Prostate gland (tissue), 2 donors: ENCODE results near the gene CASP12. TPM values are rescaled to one million over a fixed set of nuclear protein-coding genes. Genes with fewer than 3 reads are reported as not detected.
"Not testable (repeated sequence)": the region's sequence is repeated elsewhere in the genome, so short reads cannot be mapped to it uniquely, and the experiment has no call there.

Experiments used
- DNase-seq: peaks from one replicate; pipeline ENCODE4 v3.0.0-alpha.2; 2019; ENCODE audit warnings: low spot score
- H3K27ac ChIP-seq, 2 donors: fragments of 200-600 bp; sonication (generic); 2 replicates each; pipeline ENCODE4 v1.5.1; 2017 to 2019
- H3K27me3 ChIP-seq: fragments of 200-600 bp; sonication (generic); replicated peaks from 2 replicates; pipeline ENCODE4 v1.5.1; 2019; ENCODE audit not compliant: insufficient read depth
- H3K36me3 ChIP-seq, 2 donors: fragments of 200-600 bp; sonication (generic); 1 replicate in 1 of 2; 2 replicates in 1 of 2; pipeline versions ENCODE4 v1.5.1 to v1.8.1; 2017 to 2019
- H3K4me1 ChIP-seq: fragments of 200-600 bp; sonication (generic); replicated peaks from 2 replicates; pipeline ENCODE4 v1.5.1; 2019
- H3K4me3 ChIP-seq, 2 donors: fragments of 200-600 bp; sonication (generic); 2 replicates each; pipeline ENCODE4 v1.5.1; 2017 to 2019
- H3K9me3 ChIP-seq: fragments of 200-600 bp; sonication (generic); 2 replicates; pipeline ENCODE4 v1.5.1; 2017
- POLR2A ChIP-seq: fragments of 450-650 bp; IDR thresholded peaks from one replicate; pipeline ENCODE4 v1.6.1; 2016; ENCODE audit warnings: antibody characterized with exemption, mild to moderate bottlenecking
- POLR2AphosphoS5 ChIP-seq: sonication (generic); formaldehyde crosslinking; IDR thresholded peaks from one replicate; pipeline ENCODE4 v1.6.1; 2017; ENCODE audit warnings: antibody characterized with exemption
- WGBS: methylation state at CpG from one replicate; pipeline ENCODE4 v1.1.5; 2018; 5-methylcytosine and 5-hydroxymethylcytosine counted together
- intact Hi-C: fragments of 100-400 bp; cut with DNase I; formaldehyde crosslinking; loops from one replicate; pipeline ENCODE4 v1.14.2; 2022
- total RNA-seq, 2 donors: library from RNA; depleted of rRNA; stranded (reverse); fragments of >200 nt; gene quantifications; one replicate each; pipeline ENCODE4 v1.1.0, GENCODE V29; 2016
- TF ChIP-seq, protein P1 (sequence below), 4 experiments: fragments of 200-600 bp in 2 of 4; fragments of 450-650 bp in 2 of 4; sonication (generic) in 2 of 4; IDR thresholded peaks; 1 replicate in 3 of 4; 2 replicates in 1 of 4; pipeline ENCODE4 v1.5.1; 2016 to 2019; ENCODE audit warnings: antibody characterized with exemption in 4 of 4, mild to moderate bottlenecking in 2 of 4, moderate library complexity in 2 of 4

Gene CASP12
- total RNA-seq, result under 1 TPM; 0.85 to 0.96 TPM

DNA sequence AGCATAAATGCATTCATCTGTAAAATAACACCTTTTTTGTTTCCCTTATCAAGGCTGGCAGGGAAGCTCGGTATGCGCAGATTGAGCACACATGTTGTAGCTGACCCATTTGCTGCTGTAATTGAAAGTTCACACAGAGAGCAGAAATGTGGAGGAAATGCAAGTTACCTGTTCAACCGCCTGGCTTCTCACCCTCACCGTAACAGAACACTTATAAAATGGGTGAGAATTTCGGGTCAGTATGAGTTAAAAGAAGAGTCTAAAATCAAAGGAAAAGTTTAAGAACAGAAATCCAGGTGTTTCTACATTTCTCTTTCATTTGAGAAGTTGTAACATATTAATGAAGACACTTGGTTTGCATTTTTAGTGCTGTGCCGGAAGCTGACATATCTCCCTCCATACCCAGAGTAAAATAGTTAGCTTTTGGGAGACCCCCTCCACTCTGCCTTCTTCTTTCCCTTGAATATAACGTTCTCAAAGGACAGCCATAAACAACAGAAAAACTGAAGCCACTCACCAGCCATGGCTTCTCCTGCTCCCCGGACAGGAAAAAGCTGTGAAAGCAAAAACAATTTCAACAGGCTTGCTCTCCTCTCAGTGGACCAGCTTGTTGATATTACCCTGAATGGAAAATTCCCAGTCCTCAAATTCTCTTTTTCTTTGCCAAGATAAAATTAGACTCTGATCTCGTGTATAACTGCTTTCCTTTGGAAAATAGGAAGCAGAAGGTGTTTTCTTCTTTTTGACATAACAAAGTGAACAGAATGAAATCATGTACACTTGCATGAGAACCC is at the start of gene CASP12:
TSS of gene CASP12 (minus strand) at position 570 of the 794 bp plus-strand sequence.
- intact Hi-C loops, result no loop called here
- Histone ChIP-seq H3K9me3 (no peaks in the 10 kb centered on the region), H3K4me1 (no peaks in the 10 kb centered on the region), H3K27me3 (no peaks in the 10 kb centered on the region), H3K27ac (peak within 1 kb of the TSS; percentile 28 to 42), H3K4me3 (no peak within 1 kb of the TSS), H3K36me3 (no peaks in the 10 kb centered on the region)
- no peak for DNase-seq
- WGBS, result 55% methylated on average over 9 of the region's 9 CpGs
- peak; percentile 5 for TF ChIP-seq POLR2AphosphoS5
- TF ChIP-seq POLR2A, result no peak

DNA sequence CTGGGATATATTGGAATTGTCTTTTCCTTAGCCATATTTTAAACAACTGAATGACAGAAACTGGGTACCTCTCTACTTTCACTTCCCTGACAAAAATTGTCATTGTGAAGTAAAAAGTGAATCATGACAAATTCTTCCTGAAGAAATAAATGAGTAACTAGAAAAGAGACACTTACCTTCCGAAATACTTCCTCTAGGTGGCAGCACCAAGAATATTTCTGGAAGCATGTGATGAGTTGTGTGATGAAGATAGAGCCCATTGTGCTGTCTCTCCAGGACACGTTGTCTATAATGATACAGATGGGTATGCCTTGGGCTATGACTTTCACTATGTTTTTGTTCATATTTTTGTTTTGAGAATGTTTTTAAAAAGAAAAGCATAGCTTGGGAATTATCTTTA is 48.6 kb upstream of the CASP12 start:
- TF ChIP-seq POLR2AphosphoS5 (no peak), POLR2A (no peak)
- TF ChIP-seq, protein P1, sequence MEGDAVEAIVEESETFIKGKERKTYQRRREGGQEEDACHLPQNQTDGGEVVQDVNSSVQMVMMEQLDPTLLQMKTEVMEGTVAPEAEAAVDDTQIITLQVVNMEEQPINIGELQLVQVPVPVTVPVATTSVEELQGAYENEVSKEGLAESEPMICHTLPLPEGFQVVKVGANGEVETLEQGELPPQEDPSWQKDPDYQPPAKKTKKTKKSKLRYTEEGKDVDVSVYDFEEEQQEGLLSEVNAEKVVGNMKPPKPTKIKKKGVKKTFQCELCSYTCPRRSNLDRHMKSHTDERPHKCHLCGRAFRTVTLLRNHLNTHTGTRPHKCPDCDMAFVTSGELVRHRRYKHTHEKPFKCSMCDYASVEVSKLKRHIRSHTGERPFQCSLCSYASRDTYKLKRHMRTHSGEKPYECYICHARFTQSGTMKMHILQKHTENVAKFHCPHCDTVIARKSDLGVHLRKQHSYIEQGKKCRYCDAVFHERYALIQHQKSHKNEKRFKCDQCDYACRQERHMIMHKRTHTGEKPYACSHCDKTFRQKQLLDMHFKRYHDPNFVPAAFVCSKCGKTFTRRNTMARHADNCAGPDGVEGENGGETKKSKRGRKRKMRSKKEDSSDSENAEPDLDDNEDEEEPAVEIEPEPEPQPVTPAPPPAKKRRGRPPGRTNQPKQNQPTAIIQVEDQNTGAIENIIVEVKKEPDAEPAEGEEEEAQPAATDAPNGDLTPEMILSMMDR (IDR thresholded peaks at IDR 0.05), result peak in 3 of 4 experiments; percentile 39 to 46 (median 43)
- Histone ChIP-seq H3K9me3 (no peaks in the 10 kb centered on the region), H3K4me3 (no peak overlapping the region), H3K4me1 (no peaks in the 10 kb centered on the region), H3K27ac (no peak overlapping the region), H3K27me3 (no peaks in the 10 kb centered on the region), H3K36me3 (peaks cover 0 to 5% of the 10 kb centered on the region in 2 donors)
- DNase-seq, result no peak
- 30% methylated on average over 2 of the region's 2 CpGs for WGBS
- intact Hi-C loops, result no loop called here

DNA sequence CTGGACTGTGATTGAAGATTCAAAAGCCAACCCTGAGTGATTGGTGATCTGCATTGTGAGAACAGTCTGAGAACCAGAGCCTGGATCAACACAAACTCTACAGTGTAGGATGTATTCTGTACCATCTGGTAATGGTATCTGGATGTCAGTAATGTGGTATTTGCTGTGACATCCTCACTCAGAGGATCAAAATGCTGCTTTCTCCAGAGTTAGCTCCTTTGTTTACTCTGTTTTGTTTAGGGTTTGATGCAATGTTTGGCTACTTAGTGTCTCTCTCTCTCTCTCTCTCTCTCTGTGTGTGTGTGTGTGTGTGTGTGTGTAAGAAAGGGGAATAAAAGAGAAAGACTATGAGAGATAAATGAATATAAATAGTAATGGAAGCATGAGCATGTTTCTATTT is 45.8 kb upstream of the CASP12 start:
- Histone ChIP-seq H3K27ac (no peak overlapping the region), H3K4me3 (no peak overlapping the region), H3K36me3 (no peaks in the 10 kb centered on the region), H3K4me1 (no peaks in the 10 kb centered on the region), H3K9me3 (no peaks in the 10 kb centered on the region), H3K27me3 (no peaks in the 10 kb centered on the region)
- intact Hi-C loops, result no loop called here
- DNase-seq, result no peak
- TF ChIP-seq POLR2AphosphoS5 (no peak), POLR2A (no peak)
- TF ChIP-seq, protein P1 (IDR thresholded peaks at IDR 0.05), result no peak

DNA sequence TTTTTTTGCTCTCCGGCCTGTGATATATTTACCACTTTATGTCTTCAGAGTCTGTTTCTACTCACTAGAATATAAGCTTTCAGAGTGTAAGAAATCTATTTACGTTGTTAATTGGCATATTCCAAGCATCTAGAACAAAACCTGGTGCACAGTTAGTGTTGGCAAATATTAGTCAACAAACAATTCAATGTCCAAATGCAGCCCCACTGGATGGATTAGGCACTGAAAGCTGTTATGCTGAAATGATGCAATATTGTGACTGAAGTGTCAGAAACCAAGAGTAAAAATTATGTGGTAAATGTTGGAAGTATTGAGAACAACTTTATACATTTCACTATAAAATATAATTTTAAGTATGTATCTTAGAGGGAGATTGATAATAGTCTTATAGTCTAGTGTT is 45.3 kb upstream of the CASP12 start:
- Histone ChIP-seq H3K9me3 (no peaks in the 10 kb centered on the region), H3K27me3 (no peaks in the 10 kb centered on the region), H3K27ac (no peak overlapping the region), H3K4me1 (no peaks in the 10 kb centered on the region), H3K4me3 (no peak overlapping the region), H3K36me3 (no peaks in the 10 kb centered on the region)
- intact Hi-C loops, result no loop called here
- no peak for DNase-seq
- 41% methylated on average over 2 of the region's 2 CpGs for WGBS
- TF ChIP-seq POLR2AphosphoS5, result no peak
- TF ChIP-seq, protein P1 (IDR thresholded peaks at IDR 0.05), result no peak
- TF ChIP-seq POLR2A, result no peak

DNA sequence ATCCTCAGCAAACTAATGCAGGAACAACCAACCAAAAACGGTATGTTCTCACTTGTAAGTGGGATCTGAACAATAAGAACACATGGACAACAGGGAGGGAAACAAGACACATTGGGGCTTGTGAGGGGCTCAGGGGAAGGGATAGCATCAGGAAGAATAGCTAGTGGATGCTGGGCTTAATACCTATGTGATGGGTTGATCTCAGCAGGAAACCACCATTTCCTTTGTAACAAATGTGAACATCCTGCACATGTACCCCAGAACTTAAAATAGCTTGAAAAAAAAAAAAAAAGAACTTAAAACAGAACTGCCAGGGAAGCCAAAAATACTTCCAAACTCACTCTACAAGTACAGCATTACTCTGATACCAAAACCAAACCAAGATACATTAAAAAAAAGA is 36.3 kb upstream of the CASP12 start:
- 86% methylated on average over 1 of the region's 1 CpG for WGBS
- TF ChIP-seq POLR2AphosphoS5, result no peak
- TF ChIP-seq, protein P1 (IDR thresholded peaks at IDR 0.05), result no peak
- no peak for TF ChIP-seq POLR2A
- Histone ChIP-seq H3K4me3 (no peak overlapping the region), H3K36me3 (no peaks in the 10 kb centered on the region), H3K27ac (no peak overlapping the region), H3K4me1 (no peaks in the 10 kb centered on the region), H3K9me3 (no peaks in the 10 kb centered on the region), H3K27me3 (no peaks in the 10 kb centered on the region)
- DNase-seq, result no peak
- intact Hi-C loops, result no loop called here

DNA sequence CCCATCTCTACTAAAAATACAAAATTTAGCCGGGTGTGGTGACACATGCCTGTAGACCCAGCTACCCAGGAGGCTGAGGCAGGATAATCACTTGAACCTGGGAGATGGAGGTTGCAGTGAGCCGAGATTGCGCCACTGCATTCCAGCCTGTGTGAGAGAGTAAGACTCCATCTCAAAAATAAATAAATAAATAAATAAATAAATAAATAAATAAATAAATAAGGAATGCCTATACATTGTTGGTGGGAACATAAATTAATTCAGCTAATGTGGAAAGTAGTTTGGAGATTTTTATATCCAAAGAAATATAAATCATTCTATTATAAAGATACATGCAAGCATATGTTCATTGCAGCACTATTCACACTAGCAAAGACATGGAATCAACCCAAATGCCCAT is 35.8 kb upstream of the CASP12 start:
- WGBS, result 96% methylated on average over 3 of the region's 3 CpGs
- H3K4me1 ChIP-seq, H3K4me3 ChIP-seq, H3K27ac ChIP-seq, intact Hi-C loops, DNase-seq, H3K9me3 ChIP-seq, H3K27me3 ChIP-seq, H3K36me3 ChIP-seq: not testable (repeated sequence)
